ENCODE data around the gene PALLD. TPM values are rescaled to one million over a fixed set of nuclear protein-coding genes. Genes with fewer than 3 reads are reported as not detected.
A peak's percentile ranks its signal among the peaks of the same experiment; 100 is the strongest.

The PALLD gene
- total RNA-seq, 1 donor from 2014 or later = 221 TPM

DNA sequence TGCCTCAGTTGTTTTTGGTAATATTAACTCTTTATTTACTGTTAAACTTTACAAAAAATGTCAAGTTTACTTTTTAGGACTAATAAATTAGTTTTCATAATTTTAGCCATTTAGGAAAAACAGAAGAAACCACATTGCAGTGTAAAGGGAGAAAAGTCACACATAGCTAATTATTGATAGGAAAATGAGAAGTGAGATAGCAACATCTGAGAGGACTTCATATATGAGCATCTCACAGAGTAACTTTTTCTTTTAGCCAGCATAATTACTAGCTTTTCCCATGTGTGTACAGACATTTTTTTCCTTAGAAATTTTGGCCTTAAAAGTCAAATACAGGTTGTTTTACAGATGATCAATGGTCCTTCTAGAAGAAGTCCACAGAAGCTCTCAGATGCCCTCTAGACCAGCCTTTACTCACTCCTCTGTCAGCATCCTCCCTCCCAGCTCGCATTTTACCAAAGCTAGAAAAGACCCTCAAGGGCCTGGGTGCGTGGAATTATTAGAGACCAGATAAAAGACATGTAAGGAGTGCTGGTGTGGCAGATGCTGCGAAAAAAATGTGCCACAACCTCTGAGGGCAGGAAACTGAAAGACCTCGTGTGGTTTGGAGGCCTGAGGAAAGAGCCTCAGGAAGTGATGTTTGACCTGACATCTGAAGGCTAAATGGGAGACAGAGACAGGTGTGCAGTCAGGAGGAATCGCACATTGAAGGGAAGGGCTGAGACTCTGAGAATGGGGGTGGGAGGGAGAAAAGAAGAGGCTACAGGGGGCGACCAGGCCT, 356.3 kb downstream of the PALLD start:
- no peak for DNase-seq

DNA sequence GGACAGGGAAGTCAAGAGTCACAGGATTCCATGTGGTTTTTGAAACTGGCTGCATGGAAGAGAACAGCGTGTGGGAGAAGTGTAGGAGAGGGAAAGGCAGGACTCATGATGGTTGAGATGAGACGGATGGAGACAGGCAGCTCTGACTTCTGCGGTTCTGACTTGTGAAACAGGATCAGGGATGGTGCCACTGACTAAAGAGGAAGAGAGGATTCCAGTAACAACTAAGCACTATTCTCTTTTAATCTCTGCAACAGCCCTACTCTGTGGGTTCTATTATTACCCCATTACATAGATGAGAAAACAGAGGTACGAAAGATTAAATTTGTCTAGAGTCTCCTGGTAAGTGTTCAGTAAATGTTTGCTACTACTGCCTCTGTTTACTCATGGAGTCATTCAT, 356.9 kb downstream of the PALLD start:
- DNase-seq = no peak

DNA sequence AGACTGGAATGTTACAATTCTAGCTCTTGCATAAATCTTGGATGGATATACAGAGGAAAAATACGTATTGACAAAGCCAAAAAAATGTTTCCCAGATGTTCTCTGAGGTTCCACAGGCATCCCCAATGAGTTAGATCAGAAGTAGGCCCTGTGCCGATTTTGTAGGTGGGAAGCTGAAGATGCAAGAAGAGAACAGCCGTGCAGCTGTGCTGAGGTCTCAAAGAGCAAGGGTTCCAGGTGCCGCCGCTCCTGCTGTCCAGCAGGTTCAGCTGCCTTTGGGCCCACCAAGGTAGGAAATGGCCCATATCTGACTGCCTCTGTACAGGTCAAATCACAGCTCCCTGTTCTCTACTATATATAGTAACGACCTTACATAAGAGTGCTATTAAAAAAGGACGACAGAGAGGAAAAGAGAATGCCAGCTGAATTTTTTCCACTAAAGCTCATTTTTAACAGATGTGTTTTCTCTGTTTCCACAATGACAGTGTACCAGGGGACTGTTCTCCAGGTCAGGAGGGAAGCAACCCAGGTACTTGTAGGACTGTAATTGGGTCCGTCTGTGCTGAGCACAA, 357.6 kb downstream of the PALLD start:
- peak; percentile 90 for DNase-seq

DNA sequence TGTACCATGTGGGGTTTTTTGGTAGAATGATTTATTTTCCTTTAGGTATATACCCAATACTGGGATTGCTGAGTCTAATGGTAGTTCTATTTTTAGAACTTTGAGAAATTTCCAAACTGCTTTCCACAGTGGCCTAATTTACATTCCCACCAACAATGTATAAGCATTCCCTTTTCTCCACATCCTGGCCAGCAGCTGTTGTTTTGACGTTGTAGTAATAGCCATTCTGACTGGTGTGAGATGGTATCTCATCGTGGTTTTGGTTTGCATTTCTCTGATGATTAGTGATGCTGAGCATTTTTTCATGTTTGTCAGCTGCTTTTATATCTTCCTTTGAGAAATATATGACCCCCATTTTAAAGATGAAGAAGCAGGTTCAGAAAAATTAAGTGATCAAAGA, 359.5 kb downstream of the PALLD start:
- DNase-seq = no peak

DNA sequence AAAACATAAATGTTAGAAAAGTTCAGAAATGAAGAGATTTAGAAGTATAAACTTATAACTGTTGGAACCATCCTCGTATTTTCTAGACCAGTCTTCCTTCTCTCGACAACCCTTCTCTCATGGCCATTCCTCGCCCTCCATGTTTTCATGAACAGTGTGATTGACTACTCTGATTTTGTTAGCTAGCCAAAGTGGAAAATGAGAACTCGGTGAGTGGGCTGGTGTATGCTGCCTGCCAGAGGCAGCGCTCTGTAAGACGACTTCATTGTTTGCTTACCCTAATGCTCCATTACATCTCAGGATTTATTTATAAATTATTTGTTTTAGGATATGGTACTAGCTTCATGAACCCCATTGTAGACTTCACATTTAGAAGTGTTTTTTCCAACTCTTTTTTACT, 360.2 kb downstream of the PALLD start:
- no peak for DNase-seq

DNA sequence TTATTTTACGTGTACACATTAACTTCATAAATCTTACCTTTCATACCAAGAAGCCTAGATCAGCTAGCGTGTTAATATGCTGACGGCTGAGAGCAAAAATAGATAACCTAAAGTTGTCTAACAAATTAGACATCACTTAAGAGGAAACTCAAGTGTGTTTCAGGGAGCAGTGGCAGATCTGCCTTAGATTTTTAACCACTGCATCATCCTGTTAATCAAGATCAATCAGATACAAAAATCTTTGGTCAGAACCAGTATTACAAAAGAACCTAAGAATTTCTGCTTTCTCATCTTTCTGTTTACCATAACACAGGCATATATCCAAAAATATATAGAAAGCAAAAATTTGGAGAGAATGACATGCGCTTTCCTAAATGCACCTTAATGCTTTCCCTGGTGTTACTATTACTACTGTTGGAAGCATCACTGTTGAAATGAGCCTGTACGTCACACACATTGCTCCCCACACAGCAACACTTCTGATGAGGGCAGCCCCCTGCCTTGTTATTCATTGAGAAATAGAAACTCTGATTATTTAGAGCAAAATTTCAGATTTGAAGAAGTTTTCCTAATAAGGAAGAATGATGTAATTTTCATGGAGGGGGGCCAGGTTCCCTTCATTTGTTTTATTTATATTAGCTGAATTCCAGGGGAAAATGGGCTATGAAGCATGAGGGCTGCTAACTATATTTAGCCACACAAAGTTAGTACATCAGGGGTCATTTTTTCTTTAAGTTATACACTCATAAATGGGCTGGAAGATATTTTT, 360.9 kb downstream of the PALLD start:
- DNase-seq = peak; percentile 55

DNA sequence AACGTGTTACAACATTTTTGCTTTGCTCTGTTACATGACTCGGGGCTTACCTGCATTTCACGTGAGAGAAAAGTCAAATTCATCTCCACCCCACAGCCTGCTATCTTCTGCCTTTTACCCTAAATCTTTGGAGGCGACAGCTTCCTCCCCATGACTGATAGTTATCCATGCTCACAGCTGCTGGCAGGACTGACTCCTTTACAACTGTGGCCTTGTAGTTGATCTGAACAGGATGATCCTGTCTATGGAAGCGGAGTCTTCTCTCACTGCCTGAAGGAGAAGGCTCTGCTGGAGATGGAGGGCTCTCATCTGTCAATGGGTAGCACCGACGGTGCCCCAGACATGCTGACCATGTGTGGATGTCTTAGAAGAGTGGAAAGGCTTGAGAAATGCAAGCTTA, 362.2 kb downstream of the PALLD start:
- no peak for DNase-seq

DNA sequence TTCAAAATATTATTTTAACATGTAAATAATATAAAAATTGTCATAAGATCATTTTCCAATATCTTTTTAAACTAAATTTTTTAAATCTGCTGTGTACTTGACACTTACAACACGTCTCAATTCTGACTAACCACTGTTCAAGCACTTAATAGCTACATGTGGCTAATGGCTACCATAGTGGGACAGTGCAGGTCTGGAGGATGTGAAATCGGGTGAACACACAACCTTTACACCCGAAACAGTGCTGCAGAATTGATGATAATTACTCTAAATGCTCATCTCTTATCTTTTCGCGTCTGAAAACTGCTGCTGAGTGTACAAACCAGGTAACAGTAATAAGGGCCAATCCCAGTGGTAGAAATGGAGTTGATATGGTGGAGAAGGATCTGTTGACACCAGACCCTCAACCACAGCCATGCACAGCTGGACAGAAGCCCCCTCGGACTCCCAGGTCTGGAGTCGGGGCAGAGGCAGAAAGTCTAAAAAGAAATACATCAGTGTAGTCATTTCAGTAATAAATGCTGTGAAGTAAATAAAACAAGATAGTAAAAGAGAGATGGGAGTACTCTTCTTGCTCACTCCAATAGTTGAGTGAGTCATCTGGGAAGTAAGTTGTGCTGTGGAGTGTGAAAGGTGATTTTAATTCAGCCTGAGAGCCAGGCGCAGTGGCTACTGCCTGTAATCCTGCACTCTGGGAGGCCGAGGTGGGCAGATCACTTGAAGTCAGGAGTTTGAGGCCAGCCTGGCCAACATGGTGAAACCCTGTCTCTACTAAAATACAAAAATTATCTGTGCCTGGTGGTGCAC, 363.2 kb downstream of the PALLD start:
- no peak for DNase-seq

DNA sequence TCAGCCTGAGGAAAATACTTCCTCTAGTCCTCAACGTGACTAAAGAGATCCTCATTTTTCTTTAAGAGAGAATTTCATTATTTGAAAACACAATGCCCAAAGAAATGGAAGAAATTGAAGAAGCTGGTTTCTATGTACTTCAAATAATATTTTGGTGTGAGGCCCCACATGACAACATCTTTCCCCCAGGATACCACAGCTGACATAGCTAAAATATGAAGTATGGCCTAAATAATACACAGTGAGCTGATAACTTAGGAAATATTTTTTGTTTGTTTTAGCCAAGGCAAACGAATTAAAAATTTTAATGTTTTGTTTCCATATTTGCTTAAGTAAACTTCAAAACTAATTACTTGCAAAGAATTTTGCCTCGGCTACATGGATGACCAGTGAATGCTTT, 364.0 kb downstream of the PALLD start:
- DNase-seq = no peak

DNA sequence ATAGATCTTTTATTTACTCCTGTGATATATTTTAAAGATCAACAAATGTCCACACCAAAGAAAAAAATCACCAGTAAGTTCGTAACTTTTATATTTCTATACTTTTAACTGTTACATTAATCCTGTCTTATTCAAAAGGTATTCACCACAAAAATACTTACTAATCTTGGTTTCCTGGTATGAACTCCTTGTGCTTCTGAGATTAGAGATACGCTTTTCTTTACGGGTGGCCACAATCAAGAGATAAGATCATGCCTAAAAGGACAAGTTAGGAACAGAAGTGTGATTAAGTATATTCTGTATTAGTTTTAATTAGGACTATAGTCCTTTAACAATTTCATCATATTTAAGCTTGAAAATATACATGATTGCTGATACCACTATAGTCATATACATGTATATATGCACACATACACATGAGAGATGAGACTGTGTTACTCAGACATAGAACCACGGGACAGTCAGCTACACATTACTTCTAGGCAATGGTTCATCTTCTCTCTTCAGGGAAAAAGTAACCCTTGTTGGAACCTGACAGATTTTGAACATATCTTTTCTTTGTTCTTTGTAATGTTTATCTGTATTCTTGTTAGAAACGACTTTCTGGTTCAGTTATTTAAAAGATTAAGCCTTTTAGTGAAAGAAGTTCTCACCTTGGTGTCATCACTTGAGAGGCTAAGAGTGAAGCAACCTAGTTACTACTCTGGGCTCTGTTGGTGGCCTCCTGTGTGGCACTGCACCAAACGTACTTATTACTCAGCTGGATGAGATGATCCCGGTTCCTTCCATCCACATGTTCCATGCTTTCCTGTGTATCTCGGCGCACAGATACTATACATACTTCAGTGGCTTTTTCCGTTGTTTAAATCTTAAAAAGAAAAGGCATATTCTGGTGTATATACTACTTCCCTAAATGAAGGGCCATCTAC, 367.1 kb downstream of the PALLD start:
- DNase-seq = no peak

DNA sequence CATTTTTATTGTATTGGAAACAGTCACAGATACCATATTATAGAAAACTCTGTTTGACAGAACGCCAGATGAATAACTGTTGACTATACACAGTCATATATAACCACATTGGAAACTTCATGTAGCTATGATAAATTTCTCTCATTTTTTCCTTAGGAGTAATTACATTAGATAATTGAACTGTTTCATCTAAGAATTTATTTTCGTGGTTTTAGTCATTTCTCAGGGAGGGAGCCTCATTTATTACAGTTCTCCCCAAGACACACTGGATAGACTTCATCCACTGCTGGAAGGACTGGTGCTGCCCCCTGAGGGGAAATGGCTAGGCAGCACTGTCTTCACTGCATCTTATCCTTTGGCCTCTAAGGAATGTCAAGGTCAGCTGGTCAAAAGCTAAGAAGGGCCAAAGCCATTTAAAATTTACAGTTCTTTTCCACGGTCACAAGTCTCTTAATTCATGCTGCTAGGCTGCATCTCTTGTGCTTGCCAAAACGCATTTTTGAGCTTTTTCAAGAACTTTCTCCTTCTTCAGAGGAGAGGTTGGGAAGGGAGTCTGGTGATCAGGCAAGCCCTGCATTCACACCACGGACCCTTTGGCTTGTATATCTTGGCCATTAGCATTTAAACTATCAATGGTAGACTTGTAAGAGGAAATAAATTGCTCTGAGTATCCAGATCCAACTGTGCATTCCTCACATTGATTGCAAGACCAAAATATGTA, 368.1 kb downstream of the PALLD start:
- DNase-seq = peak; percentile 32

DNA sequence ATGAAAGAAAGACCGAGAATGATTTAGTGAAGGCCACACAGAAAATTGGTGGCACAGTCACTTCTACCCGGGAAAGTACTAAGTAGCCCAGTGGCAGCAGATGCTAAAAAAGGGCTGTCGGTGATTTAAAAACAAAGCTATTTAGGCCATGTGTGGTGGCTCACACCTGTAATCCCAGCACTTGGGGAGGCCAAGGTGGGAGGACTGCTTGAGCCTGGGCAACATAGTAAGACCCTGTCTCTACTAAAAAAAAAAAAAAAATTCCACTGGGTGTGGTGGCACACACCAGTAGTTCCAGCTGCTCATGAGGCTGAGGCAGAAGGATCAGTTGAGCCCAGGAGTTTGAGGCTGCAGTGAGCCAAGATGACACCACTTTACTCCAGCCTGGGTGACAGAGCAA, 369.0 kb downstream of the PALLD start:
- no peak for DNase-seq

DNA sequence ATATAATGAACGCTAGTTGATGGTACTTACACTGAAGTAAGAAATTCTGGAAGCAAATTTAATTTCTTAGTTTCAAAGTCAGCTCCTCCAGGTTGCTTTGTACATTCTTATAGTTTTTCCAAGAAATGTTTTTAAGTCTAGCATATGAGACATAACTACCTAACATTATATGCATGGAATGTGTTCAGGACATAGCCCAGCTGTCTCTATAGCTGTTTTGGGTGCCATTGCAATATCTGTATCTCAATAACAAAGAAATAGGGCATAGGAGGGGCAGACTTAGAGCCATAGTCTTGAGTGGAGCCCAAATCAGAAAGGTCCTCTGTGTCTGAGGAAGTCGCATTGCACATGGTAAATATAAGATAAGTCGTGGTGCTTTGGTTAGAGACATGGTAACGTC, 369.8 kb downstream of the PALLD start:
- no peak for DNase-seq

DNA sequence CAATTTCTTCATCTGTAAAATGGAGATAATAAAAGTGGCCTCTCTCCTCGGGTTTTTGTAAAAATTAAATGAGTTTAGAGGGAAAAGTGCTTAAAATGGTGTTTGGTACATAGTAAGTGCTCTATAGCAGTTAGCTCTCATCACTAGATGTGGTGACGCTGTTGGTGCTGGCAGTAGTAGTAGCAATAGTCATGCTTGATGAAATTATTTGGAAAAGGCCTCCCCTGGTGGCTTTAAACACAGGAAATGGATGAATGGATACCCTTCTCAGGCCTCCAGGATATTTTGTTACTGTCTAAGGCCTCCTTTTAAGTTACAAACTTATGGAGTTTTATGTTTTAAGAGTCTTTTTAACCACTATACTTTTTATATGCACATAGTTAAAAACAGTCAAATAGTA, 370.3 kb downstream of the PALLD start:
- DNase-seq = no peak

DNA sequence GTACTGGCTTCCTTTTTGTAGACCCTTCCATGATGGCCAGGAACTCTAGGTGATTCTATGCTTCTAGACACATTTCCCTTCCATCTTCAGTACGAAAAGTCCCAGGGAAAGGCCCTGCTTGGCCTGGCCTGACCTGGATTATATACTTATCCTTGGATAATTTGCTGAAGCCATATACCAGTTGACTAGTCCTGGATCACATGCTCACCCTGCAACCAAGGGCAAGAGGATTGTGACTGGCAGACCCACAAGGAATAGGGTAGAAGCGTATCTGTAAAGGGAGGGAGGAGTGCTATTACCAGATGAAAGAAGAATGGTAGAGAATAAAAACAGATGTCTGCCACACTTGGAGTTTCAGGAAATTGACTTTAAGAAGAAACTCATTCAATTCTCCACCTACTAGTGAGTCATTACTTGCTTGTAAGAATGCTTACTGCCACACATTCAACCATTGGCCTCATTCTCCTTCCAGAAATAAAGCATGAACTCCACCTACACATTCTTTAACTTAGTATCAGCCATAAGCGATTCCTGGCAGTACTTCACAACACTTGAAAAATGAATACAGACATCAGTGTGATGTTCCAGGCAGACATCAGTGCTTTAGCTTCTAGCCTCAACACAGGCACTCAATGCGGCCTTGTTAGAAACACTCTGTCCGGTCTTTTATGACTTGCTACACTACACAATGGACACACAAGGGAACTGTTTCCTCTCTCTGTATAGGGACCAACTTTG, 371.4 kb downstream of the PALLD start:
- DNase-seq = peak; percentile 50

DNA sequence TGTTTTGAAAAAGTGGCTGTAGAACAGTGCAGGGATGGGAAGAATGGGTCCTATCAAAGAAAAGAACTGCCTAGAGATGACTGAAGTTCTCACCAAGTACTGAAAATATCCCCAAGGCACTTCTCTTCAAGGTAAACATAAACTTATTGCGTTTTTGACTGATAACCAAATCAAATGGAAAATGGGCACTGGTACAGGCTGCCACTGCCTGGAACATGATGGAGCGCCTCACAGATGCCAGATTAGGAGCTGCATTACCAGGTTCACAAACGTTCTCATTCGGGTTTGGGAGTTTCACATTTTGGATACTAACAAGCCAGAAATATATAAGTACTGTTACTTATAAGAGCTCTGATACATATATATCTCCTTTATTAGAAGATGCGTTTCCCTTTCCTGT, 371.9 kb downstream of the PALLD start:
- DNase-seq = no peak

DNA sequence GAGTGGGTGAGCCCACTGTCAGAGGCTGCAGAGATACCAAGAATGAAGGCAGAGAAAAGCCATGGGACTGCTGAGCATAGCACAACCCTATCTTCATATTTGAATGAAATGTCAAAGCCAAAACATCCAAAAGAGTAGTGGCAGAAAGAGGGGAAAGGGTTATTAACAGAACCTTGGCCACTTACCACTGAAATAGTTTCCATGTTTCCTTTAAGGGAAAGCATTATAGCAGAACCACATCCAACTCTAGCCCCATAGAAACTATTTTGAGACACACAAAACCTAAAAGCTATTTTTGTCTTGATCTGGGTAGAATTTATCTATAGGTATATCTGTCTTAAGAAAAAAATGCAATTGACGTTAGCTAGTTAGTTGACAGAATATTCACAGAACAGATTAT, 373.2 kb downstream of the PALLD start:
- no peak for DNase-seq

DNA sequence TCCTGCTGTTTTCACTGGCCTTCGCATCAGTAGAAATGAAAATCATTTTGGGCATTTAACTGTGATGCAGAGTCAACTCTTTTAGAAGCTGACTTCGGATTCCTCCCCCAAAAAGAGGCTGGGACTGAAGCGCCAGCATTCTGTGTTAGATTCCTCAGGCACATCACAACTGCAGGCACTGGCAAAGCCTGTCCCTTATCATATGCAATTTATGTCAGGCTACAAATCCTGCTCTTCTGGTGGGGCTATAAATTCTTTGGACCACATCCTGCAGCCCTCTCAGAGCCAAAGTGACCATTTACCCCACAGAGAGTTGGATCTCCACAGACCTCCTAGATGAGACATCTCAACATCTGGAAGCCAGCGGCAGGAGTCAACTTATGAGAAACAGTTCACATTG, 374.8 kb downstream of the PALLD start:
- DNase-seq = no peak

DNA sequence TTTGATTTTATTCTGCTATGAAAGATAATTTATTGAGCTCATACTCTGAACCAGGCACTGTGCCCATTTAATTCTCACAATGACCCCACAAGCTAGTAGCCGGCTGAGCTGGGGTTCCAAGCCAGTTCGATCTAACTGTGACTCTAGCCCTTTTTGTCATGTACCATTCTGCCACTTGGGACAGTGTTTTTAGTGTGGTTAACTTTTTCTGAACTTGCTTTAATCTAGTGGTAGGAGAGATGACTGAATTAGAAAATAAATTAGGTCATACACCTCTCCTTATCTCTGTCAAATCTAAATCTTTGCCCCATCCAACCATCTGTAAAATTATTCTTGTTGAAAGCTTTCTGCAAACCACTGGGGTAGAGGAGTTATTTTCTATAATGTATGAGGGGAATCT, 377.2 kb downstream of the PALLD start:
- DNase-seq = no peak

DNA sequence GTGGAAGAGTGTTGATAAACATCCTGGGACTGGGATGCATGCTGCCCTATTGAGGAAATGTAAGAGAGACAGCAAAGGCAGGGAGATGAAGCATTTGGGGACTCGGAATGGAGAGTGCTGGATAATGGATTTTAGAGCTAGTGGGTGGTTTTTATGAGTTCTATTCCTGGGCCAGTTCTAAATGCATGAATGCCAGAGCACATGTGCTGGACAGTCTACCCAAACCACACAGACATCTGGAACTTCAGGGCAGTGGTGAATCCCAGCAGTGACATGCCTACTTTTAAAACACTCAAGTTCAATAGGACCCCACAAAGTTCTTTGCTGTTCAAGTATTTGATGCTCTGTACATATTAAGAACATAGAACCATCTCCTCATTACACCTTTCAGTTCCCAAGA, 379.3 kb downstream of the PALLD start:
- DNase-seq = no peak
